Measurements from ENCODE around the gene C19orf67. TPM values are rescaled to one million over a fixed set of nuclear protein-coding genes. Genes with fewer than 3 reads are reported as not detected.

The C19orf67 gene
- total RNA-seq, 4 donors from 2014 or later = not detected

- Histone ChIP-seq H3K9me3 (no peaks in the 10 kb centered on the region), H3K36me3 (no peaks in the 10 kb centered on the region), H3K4me3 (no peak overlapping the region), H3K27me3 (no peaks in the 10 kb centered on the region), H3K27ac (peak overlapping the region; percentile 95 to 99 (median 98)), H3K4me1 (peaks cover 0 to 47% (median 31%) of the 10 kb centered on the region in 4 donors)
- no peak for DNase-seq (ENCODE audit: low spot score in 2 of 2)
- WGBS, 2 donors = 83 to 86% methylated on average over 7 of the region's 7 CpGs
- TF ChIP-seq POLR2A (IDR thresholded peaks at IDR 0.05) (no peak), EP300 (IDR thresholded peaks at IDR 0.05) (no peak), CTCF (IDR thresholded peaks at IDR 0.05) (no peak)
Observed at GRCh38 chr19:14119644-14120496, 34.3 kb upstream of the C19orf67 start.

- H3K4me3 ChIP-seq = peak overlapping the region; percentile 48 to 99 (median 56)
- no peak for DNase-seq (ENCODE audit: low spot score in 2 of 2)
- no peaks in the 10 kb centered on the region for H3K9me3 ChIP-seq
- H3K27me3 ChIP-seq = no peaks in the 10 kb centered on the region
- H3K36me3 ChIP-seq = no peaks in the 10 kb centered on the region
- WGBS, 2 donors = 22 to 25% methylated on average over 3 of the region's 3 CpGs
- H3K27ac ChIP-seq = peak overlapping the region; percentile 95 to 99 (median 98)
- H3K4me1 ChIP-seq = peaks cover 0 to 54% (median 31%) of the 10 kb centered on the region in 4 donors
- TF ChIP-seq EP300 (IDR thresholded peaks at IDR 0.05) (no peak), CTCF (IDR thresholded peaks at IDR 0.05) (no peak), POLR2A (IDR thresholded peaks at IDR 0.05) (no peak)
Observed at GRCh38 chr19:14119146-14119545, 33.6 kb upstream of the C19orf67 start.

GRCh38 chr19:14118165-14119051 is 32.8 kb upstream of the C19orf67 start:
- no peaks in the 10 kb centered on the region for H3K36me3 ChIP-seq
- no peaks in the 10 kb centered on the region for H3K9me3 ChIP-seq
- TF ChIP-seq POLR2A (IDR thresholded peaks at IDR 0.05) (peak; percentile 27 to 45), CTCF (IDR thresholded peaks at IDR 0.05) (no peak), EP300 (IDR thresholded peaks at IDR 0.05) (peak in 1 of 2 donors; percentile 90)
- 2 to 5% methylated on average over 17 to 25 of the region's 61 CpGs for WGBS, 2 donors
- peak overlapping the region; percentile 48 to 99 (median 56) for H3K4me3 ChIP-seq
- no peaks in the 10 kb centered on the region for H3K27me3 ChIP-seq
- peak; percentile 81 to 90 for DNase-seq (ENCODE audit: low spot score in 2 of 2)
- H3K4me1 ChIP-seq = peaks cover 0 to 61% (median 38%) of the 10 kb centered on the region in 4 donors
- H3K27ac ChIP-seq = peak overlapping the region; percentile 95 to 99 (median 98)

GRCh38 chr19:14117668-14118164 is 32.1 kb upstream of the C19orf67 start, which contains the start of gene PRKACA:
PRKACA (minus strand) TSS chr19:14117762; CDS start chr19:14117547, 215 bp downstream.
- Histone ChIP-seq H3K36me3 (no peaks in the 10 kb centered on the region), H3K4me3 (peak within 1 kb of the TSS; percentile 80 to 99 (median 84)), H3K4me1 (peaks cover 0 to 68% (median 44%) of the 10 kb centered on the region in 4 donors), H3K9me3 (no peaks in the 10 kb centered on the region), H3K27me3 (no peaks in the 10 kb centered on the region), H3K27ac (peak within 1 kb of the TSS; percentile 95 to 99 (median 98))
- peak; percentile 94 to 97 for DNase-seq (ENCODE audit: low spot score in 2 of 2)
- TF ChIP-seq CTCF (IDR thresholded peaks at IDR 0.05) (peak in 1 of 5 experiments; percentile 54), POLR2A (IDR thresholded peaks at IDR 0.05) (peak; percentile 16 to 62), EP300 (IDR thresholded peaks at IDR 0.05) (peak in 1 of 2 donors; percentile 71)
- WGBS, 2 donors = 1% methylated on average over 16 to 32 of the region's 67 CpGs

Data from tibial nerve (tissue), 4 donors.